DMS79 (cell line): ENCODE measurements around the gene MYL11.

ENCODE experiments used
- DNase-seq: peaks from one replicate; lab custom pipeline; 2025; lab: John Stamatoyannopoulos, UW

The MYL11 gene

GRCh38 chr16:30354423-30355143 is 20.0 kb upstream of the MYL11 start:
- no peak for DNase-seq

GRCh38 chr16:30355144-30355953 is 19.3 kb upstream of the MYL11 start, which contains the start of gene CD2BP2:
Gene CD2BP2 (minus strand): TSS chr16:30355308. CDS start chr16:30354681, 627 bp downstream.
- DNase-seq: peak; percentile 98

GRCh38 chr16:30355954-30356308 is 18.7 kb upstream of the MYL11 start:
- no peak for DNase-seq

- DNase-seq: peak; percentile 22
These were observed 18.1 kb upstream of the MYL11 start for GRCh38 chr16:30356401-30357084.

GRCh38 chr16:30357085-30357714 is 17.4 kb upstream of the MYL11 start:
- no peak for DNase-seq

GRCh38 chr16:30357715-30358576 is 16.7 kb upstream of the MYL11 start:
- no peak for DNase-seq

GRCh38 chr16:30358577-30358936 is 16.0 kb upstream of the MYL11 start:
- no peak for DNase-seq

- no peak for DNase-seq
These were observed 15.4 kb upstream of the MYL11 start for GRCh38 chr16:30358990-30359870.

- DNase-seq: no peak
These were observed 14.8 kb upstream of the MYL11 start for GRCh38 chr16:30359871-30360170.

GRCh38 chr16:30361180-30361579 is 13.4 kb upstream of the MYL11 start:
- DNase-seq: no peak

GRCh38 chr16:30365200-30365599 is 9.4 kb upstream of the MYL11 start:
- DNase-seq: no peak

GRCh38 chr16:30366511-30366910 is 8.1 kb upstream of the MYL11 start:
- DNase-seq: no peak

- no peak for DNase-seq
These were observed 7.1 kb upstream of the MYL11 start for GRCh38 chr16:30367349-30368009.

- no peak for DNase-seq
These were observed 6.3 kb upstream of the MYL11 start for GRCh38 chr16:30368122-30368791.

- DNase-seq: no peak
These were observed 5.9 kb upstream of the MYL11 start for GRCh38 chr16:30368792-30369090.

- no peak for DNase-seq
These were observed 5.3 kb upstream of the MYL11 start for GRCh38 chr16:30369091-30369937.

- DNase-seq: no peak
These were observed 4.6 kb upstream of the MYL11 start for GRCh38 chr16:30369938-30370455.

- peak; percentile 100 for DNase-seq
These were observed 4.0 kb upstream of the MYL11 start, which contains the start of gene TBC1D10B for GRCh38 chr16:30370456-30371247. Gene TBC1D10B (minus strand): TSS chr16:30370494. CDS start chr16:30370183, 311 bp downstream.
